Liver (tissue), 9 donors: Measurements from ENCODE around the gene FAM3A. TPM values are rescaled to one million over a fixed set of nuclear protein-coding genes. Genes with fewer than 3 reads are reported as not detected.

Source experiments
- DNase-seq: peaks from one replicate; pipeline ENCODE4 v3.0.0-alpha.2; 2017; ENCODE audit warnings: low spot score
- H3K27ac ChIP-seq, 2 donors: one replicate each; pipeline ENCODE4 v1.7.0; 2013; ENCODE audit warnings: inconsistent platforms in 2 of 2, low read length in 2 of 2, control low read depth in 1 of 2, low read depth in 1 of 2, mild to moderate bottlenecking in 1 of 2
- H3K27me3 ChIP-seq, 4 donors: one replicate each; pipeline versions ENCODE4 v1.6.1 to v1.7.0; 2013; ENCODE audit warnings: low read length in 3 of 4, inconsistent platforms in 1 of 4, mild to moderate bottlenecking in 1 of 4, moderate library complexity in 1 of 4; ENCODE audit not compliant: control insufficient read depth in 4 of 4, insufficient read depth in 4 of 4
- H3K36me3 ChIP-seq, 4 donors: one replicate each; pipeline versions ENCODE4 v1.6.1 to v1.7.0; 2013; ENCODE audit warnings: low read length in 3 of 4, mild to moderate bottlenecking in 3 of 4, low read depth in 1 of 4, moderate library complexity in 1 of 4; ENCODE audit not compliant: control insufficient read depth in 4 of 4, insufficient read depth in 3 of 4
- H3K4me1 ChIP-seq, 4 donors: one replicate each; pipeline versions ENCODE4 v1.6.1 to v1.7.0; 2013; ENCODE audit warnings: low read length in 3 of 4, mild to moderate bottlenecking in 3 of 4, moderate library complexity in 1 of 4; ENCODE audit not compliant: control insufficient read depth in 4 of 4, insufficient read depth in 4 of 4
- H3K4me3 ChIP-seq, 3 donors: one replicate each; pipeline versions ENCODE4 v1.6.1 to v1.7.0; 2013; ENCODE audit warnings: low read length in 3 of 3, control low read depth in 1 of 3, low read depth in 1 of 3, mild to moderate bottlenecking in 1 of 3
- H3K9ac ChIP-seq, 2 donors: one replicate each; pipeline ENCODE4 v1.7.0; 2013; ENCODE audit warnings: low read length in 2 of 2, mild to moderate bottlenecking in 2 of 2, moderate library complexity in 2 of 2, control low read depth in 1 of 2, low read depth in 1 of 2
- H3K9me3 ChIP-seq, 4 donors: one replicate each; pipeline versions ENCODE4 v1.6.1 to v1.7.0; 2013; ENCODE audit warnings: low read length in 3 of 4; ENCODE audit not compliant: control insufficient read depth in 4 of 4
- ATF3 ChIP-seq: IDR thresholded peaks from 2 replicates; pipeline ENCODE4 v1.6.1; 2016; ENCODE audit warnings: antibody characterized with exemption
- CTCF ChIP-seq: fragments of 150-350 bp; IDR thresholded peaks from 2 replicates; pipeline ENCODE4 v1.5.1; 2017; ENCODE audit warnings: improper control_type of control experiment, low read depth, low read length; ENCODE audit not compliant: missing input control
- EGR1 ChIP-seq, 2 donors: IDR thresholded peaks; 2 replicates each; pipeline ENCODE4 v1.6.1; 2016 to 2018; ENCODE audit warnings: antibody characterized with exemption in 2 of 2, low read depth in 2 of 2
- FOXA1 ChIP-seq: IDR thresholded peaks from 2 replicates; pipeline ENCODE4 v1.6.1; 2016; ENCODE audit warnings: antibody characterized with exemption
- FOXA2 ChIP-seq: IDR thresholded peaks from 2 replicates; pipeline ENCODE4 v1.6.1; 2016; ENCODE audit warnings: antibody characterized with exemption
- GABPA ChIP-seq, 2 donors: IDR thresholded peaks in 1 of 2; conservative IDR thresholded peaks in 1 of 2; 2 replicates each; pipeline ENCODE4 v1.6.1; 2016; ENCODE audit warnings: antibody characterized with exemption in 2 of 2, mild to moderate bottlenecking in 1 of 2, moderate library complexity in 1 of 2
- HNF4A ChIP-seq, 2 donors: conservative IDR thresholded peaks; 2 replicates each; pipeline ENCODE4 v1.6.1; 2016; ENCODE audit warnings: antibody characterized with exemption in 2 of 2, mild to moderate bottlenecking in 2 of 2
- HNF4G ChIP-seq: IDR thresholded peaks from 2 replicates; pipeline ENCODE4 v1.6.1; 2016; ENCODE audit warnings: antibody characterized with exemption
- JUND ChIP-seq, 2 donors: IDR thresholded peaks; 2 replicates each; pipeline ENCODE4 v1.6.1; 2016; ENCODE audit warnings: antibody characterized with exemption in 2 of 2
- MAX ChIP-seq: IDR thresholded peaks from 2 replicates; pipeline ENCODE4 v1.6.1; 2016; ENCODE audit warnings: antibody characterized with exemption
- NR2F2 ChIP-seq: IDR thresholded peaks from 2 replicates; pipeline ENCODE4 v1.6.1; 2016; ENCODE audit warnings: antibody characterized with exemption
- RAD21 ChIP-seq, 2 donors: IDR thresholded peaks; 2 replicates each; pipeline ENCODE4 v1.6.1; 2016; ENCODE audit warnings: antibody characterized with exemption in 2 of 2, mild to moderate bottlenecking in 2 of 2
- REST ChIP-seq: IDR thresholded peaks from 2 replicates; pipeline ENCODE4 v1.6.1; 2016; ENCODE audit warnings: antibody characterized with exemption, mild to moderate bottlenecking
- RXRA ChIP-seq, 2 donors: IDR thresholded peaks; 2 replicates each; pipeline ENCODE4 v1.6.1; 2017 to 2018; ENCODE audit warnings: antibody characterized with exemption in 2 of 2, mild to moderate bottlenecking in 1 of 2
- TAF1 ChIP-seq: conservative IDR thresholded peaks from 2 replicates; pipeline ENCODE4 v1.6.1; 2016; ENCODE audit warnings: antibody characterized with exemption, mild to moderate bottlenecking
- YY1 ChIP-seq: IDR thresholded peaks from 2 replicates; pipeline ENCODE4 v1.6.1; 2016; ENCODE audit warnings: antibody characterized with exemption, mild to moderate bottlenecking
- ZBTB33 ChIP-seq: IDR thresholded peaks from 2 replicates; pipeline ENCODE4 v1.6.1; 2016; ENCODE audit warnings: antibody characterized with exemption
- WGBS: extraction: QIAGEN DNeasy Blood & Tissue Kit; methylation state at CpG from one replicate; pipeline ENCODE4 v1.1.7; 2013; 5-methylcytosine and 5-hydroxymethylcytosine counted together
- polyA plus RNA-seq, 2 donors: library from polyadenylated mRNA; stranded (reverse) in 1 of 2; unstranded in 1 of 2; fragments of 200-250 nt in 1 of 2; fragments of >200 nt in 1 of 2; fragmentation: Nextera tagmentation in 1 of 2; extraction: Ambion mirVana in 1 of 2; gene quantifications; one replicate each; pipeline versions ENCODE4 v1.2.1 to v1.2.3, GENCODE V29; 2013 to 2015
- total RNA-seq, 2 donors: library from RNA; depleted of rRNA; stranded (reverse); fragments of >200 nt; gene quantifications; one replicate each; pipeline ENCODE4 v1.2.3, GENCODE V29; 2014
- donor health status: healthy.
- donor health status: healthy.
- donor health status: healthy.
- donor health status: healthy.
- donor health status: healthy.

FAM3A gene
- total and polyA plus RNA-seq, 4 donors = 11.6 to 36.3 (median 34.2) TPM

GRCh38 chrX:154490021-154490413, 26.0 kb downstream of the FAM3A start:
- Histone ChIP-seq H3K27ac (peak overlapping the region; percentile 83 to 84), H3K4me1 (peaks cover 6 to 23% (median 13%) of the 10 kb centered on the region in 4 donors), H3K9me3 (no peaks in the 10 kb centered on the region), H3K9ac (peak overlapping the region; percentile 5 to 21), H3K4me3 (peak overlapping the region; percentile 52 to 67 (median 57)), H3K36me3 (peaks cover 0 to 4% (median 1%) of the 10 kb centered on the region in 4 donors), H3K27me3 (peaks cover 0 to 3% (median 0%) of the 10 kb centered on the region in 4 donors)
- no peak for TF ChIP-seq MAX
- no peak for TF ChIP-seq FOXA2
- TF ChIP-seq HNF4G = no peak
- no peak for TF ChIP-seq YY1
- no peak for TF ChIP-seq GABPA (IDR thresholded peaks at IDR 0.05 in 1 of 2, conservative IDR thresholded peaks at IDR 0.05 in 1 of 2)
- no peak for TF ChIP-seq RXRA (IDR thresholded peaks at IDR 0.05)
- no peak for TF ChIP-seq NR2F2
- no peak for TF ChIP-seq CTCF
- no peak for TF ChIP-seq JUND (IDR thresholded peaks at IDR 0.05)
- TF ChIP-seq ZBTB33 = no peak
- no peak for TF ChIP-seq FOXA1
- no peak for TF ChIP-seq EGR1 (IDR thresholded peaks at IDR 0.05; ENCODE audit: low read depth in 2 of 2)
- no peak for TF ChIP-seq HNF4A (conservative IDR thresholded peaks at IDR 0.05)
- no peak for TF ChIP-seq REST
- TF ChIP-seq ATF3 = no peak
- TF ChIP-seq RAD21 (IDR thresholded peaks at IDR 0.05) = no peak
- no peak for DNase-seq
- WGBS = 1% methylated on average over 19 of the region's 19 CpGs

GRCh38 chrX:154489182-154489581, 26.9 kb downstream of the FAM3A start:
- DNase-seq = no peak
- TF ChIP-seq FOXA1 = no peak
- no peak for TF ChIP-seq RAD21 (IDR thresholded peaks at IDR 0.05)
- TF ChIP-seq TAF1 = no peak
- H3K9me3 ChIP-seq = no peaks in the 10 kb centered on the region
- no peak overlapping the region for H3K4me3 ChIP-seq
- H3K36me3 ChIP-seq = peaks cover 0 to 6% (median 2%) of the 10 kb centered on the region in 4 donors
- peaks cover 10 to 31% (median 16%) of the 10 kb centered on the region in 4 donors for H3K4me1 ChIP-seq
- WGBS = 93% methylated on average over 4 of the region's 4 CpGs
- H3K27me3 ChIP-seq = no peaks in the 10 kb centered on the region
- H3K27ac ChIP-seq = no peak overlapping the region
- H3K9ac ChIP-seq = no peak overlapping the region
